Subcutaneous abdominal adipose tissue (tissue), 5 donors: ENCODE measurements around the gene SHROOM2.

Experiments used
- H3K27ac ChIP-seq: one replicate; pipeline ENCODE4 v1.7.0; 2013; ENCODE audit warnings: low read depth, mild to moderate bottlenecking, inconsistent platforms, low read length, moderate library complexity
- H3K27me3 ChIP-seq, 5 donors: one replicate each; pipeline ENCODE4 v1.7.0; 2013; ENCODE audit warnings: low read length in 5 of 5, inconsistent platforms in 1 of 5; ENCODE audit not compliant: control insufficient read depth in 5 of 5, insufficient read depth in 4 of 5
- H3K36me3 ChIP-seq, 5 donors: one replicate each; pipeline ENCODE4 v1.7.0; 2013; ENCODE audit warnings: low read length in 5 of 5; ENCODE audit not compliant: control insufficient read depth in 5 of 5, insufficient read depth in 5 of 5
- H3K4me1 ChIP-seq, 5 donors: one replicate each; pipeline ENCODE4 v1.7.0; 2013; ENCODE audit warnings: low read length in 5 of 5, mild to moderate bottlenecking in 3 of 5, moderate library complexity in 1 of 5; ENCODE audit not compliant: control insufficient read depth in 5 of 5, insufficient read depth in 5 of 5
- H3K4me3 ChIP-seq, 5 donors: one replicate each; pipeline ENCODE4 v1.7.0; 2013; ENCODE audit warnings: low read length in 5 of 5, low read depth in 1 of 5
- H3K9ac ChIP-seq, 5 donors: one replicate each; pipeline ENCODE4 v1.7.0; 2013; ENCODE audit warnings: low read length in 5 of 5, mild to moderate bottlenecking in 4 of 5, moderate library complexity in 3 of 5
- H3K9me3 ChIP-seq, 5 donors: one replicate each; pipeline ENCODE4 v1.7.0; 2013; ENCODE audit warnings: low read length in 5 of 5; ENCODE audit not compliant: control insufficient read depth in 5 of 5
- donor health status: healthy.
- donor health status: healthy.
- donor health status: healthy.
- donor health status: healthy.
- donor health status: healthy.

The SHROOM2 gene

GRCh38 chrX:9905721-9906120 is 119.5 kb downstream of the SHROOM2 start:
- no peak overlapping the region for H3K27ac ChIP-seq
- peaks cover 0 to 18% (median 11%) of the 10 kb centered on the region in 5 donors for H3K27me3 ChIP-seq
- no peak overlapping the region for H3K9ac ChIP-seq
- H3K4me1 ChIP-seq: no peaks in the 10 kb centered on the region
- no peaks in the 10 kb centered on the region for H3K36me3 ChIP-seq
- H3K4me3 ChIP-seq: no peak overlapping the region
- peaks cover 0 to 3% (median 3%) of the 10 kb centered on the region in 5 donors for H3K9me3 ChIP-seq

- Histone ChIP-seq H3K27me3 (peaks cover 0 to 26% (median 12%) of the 10 kb centered on the region in 5 donors), H3K9me3 (peaks cover 0 to 3% (median 3%) of the 10 kb centered on the region in 5 donors), H3K4me1 (no peaks in the 10 kb centered on the region), H3K27ac (no peak overlapping the region), H3K9ac (no peak overlapping the region), H3K36me3 (no peaks in the 10 kb centered on the region), H3K4me3 (no peak overlapping the region)
Observed at GRCh38 chrX:9906919-9907318, 120.7 kb downstream of the SHROOM2 start.

GRCh38 chrX:9907645-9908387 is 121.6 kb downstream of the SHROOM2 start:
- Histone ChIP-seq H3K36me3 (no peaks in the 10 kb centered on the region), H3K27me3 (peaks cover 3 to 29% (median 16%) of the 10 kb centered on the region in 5 donors), H3K4me3 (no peak overlapping the region), H3K9me3 (peaks cover 0 to 3% (median 3%) of the 10 kb centered on the region in 5 donors), H3K9ac (no peak overlapping the region), H3K4me1 (no peaks in the 10 kb centered on the region), H3K27ac (no peak overlapping the region)

- H3K9ac ChIP-seq: no peak overlapping the region
- H3K36me3 ChIP-seq: no peaks in the 10 kb centered on the region
- no peak overlapping the region for H3K4me3 ChIP-seq
- H3K27ac ChIP-seq: no peak overlapping the region
- H3K4me1 ChIP-seq: no peaks in the 10 kb centered on the region
- H3K27me3 ChIP-seq: peaks cover 3 to 29% (median 15%) of the 10 kb centered on the region in 5 donors
- peaks cover 0 to 3% (median 3%) of the 10 kb centered on the region in 5 donors for H3K9me3 ChIP-seq
Observed at GRCh38 chrX:9909254-9909653, 123.0 kb downstream of the SHROOM2 start.

GRCh38 chrX:9911487-9911886 is 125.3 kb downstream of the SHROOM2 start:
- H3K4me3 ChIP-seq: no peak overlapping the region
- H3K36me3 ChIP-seq: no peaks in the 10 kb centered on the region
- H3K4me1 ChIP-seq: no peaks in the 10 kb centered on the region
- H3K27me3 ChIP-seq: peaks cover 3 to 33% (median 13%) of the 10 kb centered on the region in 5 donors
- H3K9me3 ChIP-seq: peaks cover 0 to 3% (median 3%) of the 10 kb centered on the region in 5 donors
- H3K9ac ChIP-seq: no peak overlapping the region
- H3K27ac ChIP-seq: no peak overlapping the region

GRCh38 chrX:9912351-9913145 is 126.3 kb downstream of the SHROOM2 start:
- Histone ChIP-seq H3K27me3 (peaks cover 3 to 26% (median 8%) of the 10 kb centered on the region in 5 donors), H3K4me1 (no peaks in the 10 kb centered on the region), H3K9ac (no peak overlapping the region), H3K4me3 (no peak overlapping the region), H3K9me3 (peaks cover 0 to 3% (median 3%) of the 10 kb centered on the region in 5 donors), H3K36me3 (no peaks in the 10 kb centered on the region), H3K27ac (no peak overlapping the region)

GRCh38 chrX:9913146-9913433 is 126.9 kb downstream of the SHROOM2 start:
- Histone ChIP-seq H3K4me3 (no peak overlapping the region), H3K4me1 (no peaks in the 10 kb centered on the region), H3K27me3 (peaks cover 3 to 24% (median 11%) of the 10 kb centered on the region in 5 donors), H3K27ac (no peak overlapping the region), H3K9ac (no peak overlapping the region), H3K9me3 (peaks cover 0 to 3% (median 0%) of the 10 kb centered on the region in 5 donors), H3K36me3 (no peaks in the 10 kb centered on the region)

- H3K9me3 ChIP-seq: peaks cover 0 to 5% (median 0%) of the 10 kb centered on the region in 5 donors
- H3K4me3 ChIP-seq: no peak overlapping the region
- H3K9ac ChIP-seq: no peak overlapping the region
- peaks cover 0 to 13% (median 9%) of the 10 kb centered on the region in 5 donors for H3K27me3 ChIP-seq
- H3K27ac ChIP-seq: no peak overlapping the region
- no peaks in the 10 kb centered on the region for H3K4me1 ChIP-seq
- no peaks in the 10 kb centered on the region for H3K36me3 ChIP-seq
Observed at GRCh38 chrX:9917861-9918260, 131.6 kb downstream of the SHROOM2 start.

GRCh38 chrX:9919632-9920172 is 133.5 kb downstream of the SHROOM2 start:
- Histone ChIP-seq H3K9ac (no peak overlapping the region), H3K4me3 (no peak overlapping the region), H3K9me3 (peaks cover 0 to 5% (median 0%) of the 10 kb centered on the region in 5 donors), H3K36me3 (no peaks in the 10 kb centered on the region), H3K27me3 (peaks cover 0 to 13% (median 1%) of the 10 kb centered on the region in 5 donors), H3K27ac (no peak overlapping the region), H3K4me1 (no peaks in the 10 kb centered on the region)

- H3K27me3 ChIP-seq: peaks cover 0 to 18% (median 4%) of the 10 kb centered on the region in 5 donors
- H3K4me3 ChIP-seq: no peak overlapping the region
- H3K36me3 ChIP-seq: no peaks in the 10 kb centered on the region
- H3K9ac ChIP-seq: no peak overlapping the region
- H3K9me3 ChIP-seq: peaks cover 0 to 5% (median 0%) of the 10 kb centered on the region in 5 donors
- no peaks in the 10 kb centered on the region for H3K4me1 ChIP-seq
- H3K27ac ChIP-seq: no peak overlapping the region
Observed at GRCh38 chrX:9921407-9921806, 135.2 kb downstream of the SHROOM2 start.
